H7 (cell line): ENCODE data around the gene DCLK1. TPM values are rescaled to one million over a fixed set of nuclear protein-coding genes. Genes with fewer than 3 reads are reported as not detected.
A peak's percentile ranks its signal among the peaks of the same experiment; 100 is the strongest.

Experiments used
- DNase-seq: peaks from one replicate; pipeline ENCODE4 v3.0.0; 2012
- H3K27me3 ChIP-seq: 2 replicates; pipeline ENCODE4 v1.6.0; 2011; ENCODE audit warnings: mild to moderate bottlenecking, low read length; ENCODE audit not compliant: control insufficient read depth, insufficient read depth
- H3K36me3 ChIP-seq: replicated peaks from 2 replicates; pipeline ENCODE4 v1.5.1; 2011; ENCODE audit warnings: low read length; ENCODE audit not compliant: control insufficient read depth, insufficient read depth
- H3K4me3 ChIP-seq: 2 replicates; pipeline ENCODE4 v1.5.1; 2011; ENCODE audit warnings: low read depth, mild to moderate bottlenecking, control low read depth, low read length, moderate library complexity; ENCODE audit not compliant: insufficient read depth
- total RNA-seq: library from RNA; depleted of rRNA; stranded (reverse); fragments of >200 nt; shearing (Covaris generic); gene quantifications from 2 replicates; pipeline ENCODE4 v1.2.3, GENCODE V29; 2014

The DCLK1 gene
- total RNA-seq, 1 experiment from 2014 or later, result 10.4 TPM

- DNase-seq, result no peak
- no peak overlapping the region for H3K4me3 ChIP-seq
- H3K27me3 ChIP-seq, result no peaks in the 10 kb centered on the region
- peaks cover 2% of the 10 kb centered on the region; the same call in 1 of the 2 replicates for H3K36me3 ChIP-seq
These were observed 306.8 kb downstream of the DCLK1 start for GRCh38 chr13:35824395-35824794.

- no peak overlapping the region for H3K4me3 ChIP-seq
- H3K27me3 ChIP-seq, result no peaks in the 10 kb centered on the region
- DNase-seq, result no peak
- H3K36me3 ChIP-seq, result peaks cover 2% of the 10 kb centered on the region; the same call in 1 of the 2 replicates
These were observed 308.5 kb downstream of the DCLK1 start for GRCh38 chr13:35822666-35823065.

- H3K36me3 ChIP-seq, result peaks cover 2% of the 10 kb centered on the region; the same call in 1 of the 2 replicates
- DNase-seq, result peak; percentile 25
- H3K4me3 ChIP-seq, result no peak overlapping the region
- no peaks in the 10 kb centered on the region for H3K27me3 ChIP-seq
These were observed 312.5 kb downstream of the DCLK1 start for GRCh38 chr13:35818633-35819067.

- DNase-seq, result no peak
- Histone ChIP-seq H3K36me3 (peaks cover 2% of the 10 kb centered on the region; the same call in 1 of the 2 replicates), H3K27me3 (no peaks in the 10 kb centered on the region), H3K4me3 (no peak overlapping the region)
These were observed 313.3 kb downstream of the DCLK1 start for GRCh38 chr13:35817642-35818607.

GRCh38 chr13:35814605-35815011 lies 316.6 kb downstream of the DCLK1 start:
- H3K27me3 ChIP-seq, result no peaks in the 10 kb centered on the region
- no peak for DNase-seq
- H3K36me3 ChIP-seq, result no peaks in the 10 kb centered on the region
- no peak overlapping the region for H3K4me3 ChIP-seq

GRCh38 chr13:35812736-35813135 lies 318.4 kb downstream of the DCLK1 start:
- Histone ChIP-seq H3K36me3 (no peaks in the 10 kb centered on the region), H3K4me3 (no peak overlapping the region), H3K27me3 (no peaks in the 10 kb centered on the region)
- DNase-seq, result no peak

- Histone ChIP-seq H3K27me3 (no peaks in the 10 kb centered on the region), H3K36me3 (no peaks in the 10 kb centered on the region; the same call in 1 of the 2 replicates), H3K4me3 (no peak overlapping the region)
- DNase-seq, result no peak
These were observed 320.9 kb downstream of the DCLK1 start for GRCh38 chr13:35810321-35810720.

- Histone ChIP-seq H3K36me3 (no peaks in the 10 kb centered on the region; the same call in 1 of the 2 replicates), H3K27me3 (no peaks in the 10 kb centered on the region), H3K4me3 (no peak overlapping the region)
- DNase-seq, result no peak
These were observed 322.3 kb downstream of the DCLK1 start for GRCh38 chr13:35808846-35809245.

GRCh38 chr13:35804901-35805300 lies 326.3 kb downstream of the DCLK1 start:
- no peak for DNase-seq
- H3K27me3 ChIP-seq, result no peaks in the 10 kb centered on the region
- no peak overlapping the region for H3K4me3 ChIP-seq
- no peaks in the 10 kb centered on the region; the same call in 1 of the 2 replicates for H3K36me3 ChIP-seq

- H3K36me3 ChIP-seq, result no peaks in the 10 kb centered on the region
- no peaks in the 10 kb centered on the region for H3K27me3 ChIP-seq
- DNase-seq, result no peak
- no peak overlapping the region for H3K4me3 ChIP-seq
These were observed 333.2 kb downstream of the DCLK1 start for GRCh38 chr13:35797991-35798390.

- Histone ChIP-seq H3K4me3 (no peak overlapping the region), H3K36me3 (no peaks in the 10 kb centered on the region), H3K27me3 (no peaks in the 10 kb centered on the region)
- no peak for DNase-seq
These were observed 333.9 kb downstream of the DCLK1 start for GRCh38 chr13:35797244-35797643.

GRCh38 chr13:35796623-35797022 lies 334.6 kb downstream of the DCLK1 start:
- no peak for DNase-seq
- H3K36me3 ChIP-seq, result no peaks in the 10 kb centered on the region
- H3K4me3 ChIP-seq, result no peak overlapping the region

GRCh38 chr13:35794734-35795389 lies 336.3 kb downstream of the DCLK1 start:
- H3K27me3 ChIP-seq, result no peaks in the 10 kb centered on the region
- no peaks in the 10 kb centered on the region for H3K36me3 ChIP-seq
- no peak overlapping the region for H3K4me3 ChIP-seq
- no peak for DNase-seq

More at GRCh38 chr13:35796623-35797022, 334.6 kb downstream of the DCLK1 start:
- H3K27me3 ChIP-seq, result no peaks in the 10 kb centered on the region

- DNase-seq, result no peak
- H3K36me3 ChIP-seq, result no peaks in the 10 kb centered on the region
- H3K27me3 ChIP-seq, result no peaks in the 10 kb centered on the region
- no peak overlapping the region for H3K4me3 ChIP-seq
These were observed 337.4 kb downstream of the DCLK1 start for GRCh38 chr13:35793823-35794222.

- Histone ChIP-seq H3K36me3 (no peaks in the 10 kb centered on the region), H3K4me3 (no peak overlapping the region), H3K27me3 (no peaks in the 10 kb centered on the region)
- no peak for DNase-seq
These were observed 338.3 kb downstream of the DCLK1 start for GRCh38 chr13:35792911-35793310.
